Measurements from ENCODE around the gene AMHR2.
"Not testable (repeated sequence)": the region's sequence is repeated elsewhere in the genome, so short reads cannot be mapped to it uniquely, and the experiment has no call there.

Gene AMHR2

DNA sequence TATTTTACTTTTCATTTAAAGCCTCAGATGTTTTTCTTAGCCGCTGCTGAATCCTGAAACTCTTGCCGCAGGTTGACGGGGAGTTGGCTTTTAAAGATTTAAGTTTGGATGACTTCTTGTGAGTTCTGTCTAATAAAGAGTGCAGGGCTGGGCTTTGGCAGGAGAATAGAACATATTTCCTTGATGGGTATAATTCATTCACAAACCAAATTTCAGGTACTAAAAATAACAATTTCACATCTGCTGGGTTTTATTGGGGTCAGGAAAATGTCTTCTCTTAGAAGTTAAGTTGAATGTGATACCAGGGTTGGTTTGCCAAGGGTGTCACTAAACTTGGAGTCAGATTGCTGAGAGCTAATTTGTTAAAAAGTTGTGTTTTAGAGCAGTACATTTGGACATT lies 34.0 kb upstream of the AMHR2 start:
- DNase-seq = no peak
- H3K36me3 ChIP-seq = peaks cover 28% of the 10 kb centered on the region
- H3K4me3 ChIP-seq (ENCODE audit: low read depth, low read length) = no peak overlapping the region
- H3K9me3 ChIP-seq = no peaks in the 10 kb centered on the region
- H3K27me3 ChIP-seq = no peaks in the 10 kb centered on the region
- H3K4me1 ChIP-seq = peaks cover 13% of the 10 kb centered on the region
- TF ChIP-seq, protein P1, sequence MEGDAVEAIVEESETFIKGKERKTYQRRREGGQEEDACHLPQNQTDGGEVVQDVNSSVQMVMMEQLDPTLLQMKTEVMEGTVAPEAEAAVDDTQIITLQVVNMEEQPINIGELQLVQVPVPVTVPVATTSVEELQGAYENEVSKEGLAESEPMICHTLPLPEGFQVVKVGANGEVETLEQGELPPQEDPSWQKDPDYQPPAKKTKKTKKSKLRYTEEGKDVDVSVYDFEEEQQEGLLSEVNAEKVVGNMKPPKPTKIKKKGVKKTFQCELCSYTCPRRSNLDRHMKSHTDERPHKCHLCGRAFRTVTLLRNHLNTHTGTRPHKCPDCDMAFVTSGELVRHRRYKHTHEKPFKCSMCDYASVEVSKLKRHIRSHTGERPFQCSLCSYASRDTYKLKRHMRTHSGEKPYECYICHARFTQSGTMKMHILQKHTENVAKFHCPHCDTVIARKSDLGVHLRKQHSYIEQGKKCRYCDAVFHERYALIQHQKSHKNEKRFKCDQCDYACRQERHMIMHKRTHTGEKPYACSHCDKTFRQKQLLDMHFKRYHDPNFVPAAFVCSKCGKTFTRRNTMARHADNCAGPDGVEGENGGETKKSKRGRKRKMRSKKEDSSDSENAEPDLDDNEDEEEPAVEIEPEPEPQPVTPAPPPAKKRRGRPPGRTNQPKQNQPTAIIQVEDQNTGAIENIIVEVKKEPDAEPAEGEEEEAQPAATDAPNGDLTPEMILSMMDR (IDR thresholded peaks at IDR 0.05; ENCODE audit: low read depth, low read length) = no peak

DNA sequence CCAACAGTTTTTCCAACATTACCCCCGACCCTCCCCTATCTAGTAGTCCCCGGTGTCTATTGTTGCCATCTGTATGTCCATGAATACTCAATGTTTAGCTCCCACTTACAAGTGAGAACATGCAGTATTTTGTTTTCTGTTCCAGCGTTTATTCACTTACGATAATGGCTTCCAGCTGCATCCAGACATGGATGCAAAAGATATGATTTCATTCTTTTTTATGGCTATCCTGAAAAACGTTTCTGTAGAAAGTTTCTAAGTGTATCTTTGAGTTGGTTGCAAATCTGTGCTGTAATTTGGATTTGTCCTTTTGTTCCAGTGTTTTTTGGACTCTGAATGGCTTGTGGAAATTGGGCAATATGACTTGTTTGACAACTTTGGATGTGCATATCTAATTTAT lies 31.9 kb upstream of the AMHR2 start:
- no peaks in the 10 kb centered on the region for H3K9me3 ChIP-seq

DNA sequence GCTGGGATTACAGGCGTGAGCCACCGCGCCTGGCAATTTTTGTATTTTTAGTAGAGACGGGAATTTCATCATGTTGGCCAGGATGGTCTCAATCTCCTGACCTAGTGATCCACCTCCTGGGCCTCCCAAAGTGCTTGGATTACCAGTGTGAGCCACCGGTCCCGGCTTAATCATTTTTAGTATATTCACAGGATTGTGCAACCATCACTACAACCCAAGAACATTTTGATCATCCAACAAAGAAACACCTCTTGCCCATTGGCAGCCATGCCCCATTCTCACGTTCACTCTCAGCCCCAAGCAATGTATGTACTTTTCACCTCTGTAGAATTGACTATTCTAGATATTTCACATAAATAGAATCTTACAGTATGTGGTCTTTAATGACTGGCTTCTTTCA lies 23.8 kb upstream of the AMHR2 start:
- H3K36me3 ChIP-seq = peaks cover 19% of the 10 kb centered on the region
- H3K27me3 ChIP-seq = no peaks in the 10 kb centered on the region
- no peaks in the 10 kb centered on the region; the same call in 1 of the 2 replicates for H3K4me1 ChIP-seq
- H3K4me3 ChIP-seq (ENCODE audit: low read depth, low read length) = no peak overlapping the region
- DNase-seq = no peak
- H3K9me3 ChIP-seq = no peaks in the 10 kb centered on the region
- TF ChIP-seq, protein P1 (IDR thresholded peaks at IDR 0.05; ENCODE audit: low read depth, low read length) = no peak

More for the DNA sequence above, 31.9 kb upstream of the AMHR2 start:
- DNase-seq = no peak
- H3K36me3 ChIP-seq = peaks cover 21% of the 10 kb centered on the region
- H3K4me1 ChIP-seq = peaks cover 13% of the 10 kb centered on the region
- H3K4me3 ChIP-seq (ENCODE audit: low read depth, low read length) = no peak overlapping the region
- TF ChIP-seq, protein P1 (IDR thresholded peaks at IDR 0.05; ENCODE audit: low read depth, low read length) = no peak
- no peaks in the 10 kb centered on the region for H3K27me3 ChIP-seq

DNA sequence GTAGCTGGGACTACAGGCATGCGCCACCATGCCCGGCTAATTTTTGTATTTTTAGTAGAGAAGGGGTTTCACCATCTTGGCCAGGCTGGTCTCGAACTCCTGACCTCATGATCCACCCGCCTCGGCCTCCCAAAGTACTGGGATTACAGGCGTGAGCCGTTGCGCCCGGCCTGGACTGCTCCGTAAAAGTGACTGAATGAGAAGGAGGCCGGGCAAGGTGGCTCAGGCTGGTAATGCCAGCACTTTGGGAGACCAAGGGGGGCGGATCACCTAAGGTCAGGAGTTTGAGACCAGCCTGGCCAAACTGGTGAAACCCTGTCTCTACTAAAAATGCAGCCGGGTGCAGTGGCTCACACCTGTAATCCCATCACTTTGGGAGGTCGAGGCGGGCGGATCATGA lies 21.3 kb upstream of the AMHR2 start:
- DNase-seq; H3K27me3 ChIP-seq; H3K4me3 ChIP-seq (ENCODE audit: low read depth, low read length); H3K9me3 ChIP-seq; H3K4me1 ChIP-seq: not testable (repeated sequence)
- peaks cover 26% of the 10 kb centered on the region for H3K36me3 ChIP-seq

DNA sequence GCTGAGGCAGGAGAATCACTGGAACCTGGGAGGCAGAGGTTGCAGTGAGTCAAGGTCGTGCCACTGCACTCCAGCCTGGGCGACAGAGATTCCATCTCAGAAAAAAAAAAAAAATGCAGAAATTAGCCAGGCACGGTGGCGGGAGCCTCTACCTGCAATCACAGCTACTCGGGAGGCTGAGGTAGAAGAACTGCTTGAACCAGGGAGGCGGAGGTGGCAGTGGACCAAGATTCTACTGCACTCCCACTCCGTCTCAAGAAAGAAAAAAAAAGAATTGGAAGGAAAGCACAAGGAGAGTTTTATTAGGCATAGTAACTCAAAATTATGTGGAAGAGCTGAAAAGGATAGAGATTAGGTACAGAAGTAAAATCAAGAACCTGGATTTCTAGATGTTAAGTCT lies 20.8 kb upstream of the AMHR2 start:
- DNase-seq = no peak
- H3K36me3 ChIP-seq = peaks cover 29% of the 10 kb centered on the region
- no peaks in the 10 kb centered on the region for H3K9me3 ChIP-seq
- H3K27me3 ChIP-seq = no peaks in the 10 kb centered on the region
- H3K4me3 ChIP-seq (ENCODE audit: low read depth, low read length) = no peak overlapping the region
- TF ChIP-seq, protein P1 (IDR thresholded peaks at IDR 0.05; ENCODE audit: low read depth, low read length) = no peak
- H3K4me1 ChIP-seq = no peaks in the 10 kb centered on the region; the same call in 1 of the 2 replicates

DNA sequence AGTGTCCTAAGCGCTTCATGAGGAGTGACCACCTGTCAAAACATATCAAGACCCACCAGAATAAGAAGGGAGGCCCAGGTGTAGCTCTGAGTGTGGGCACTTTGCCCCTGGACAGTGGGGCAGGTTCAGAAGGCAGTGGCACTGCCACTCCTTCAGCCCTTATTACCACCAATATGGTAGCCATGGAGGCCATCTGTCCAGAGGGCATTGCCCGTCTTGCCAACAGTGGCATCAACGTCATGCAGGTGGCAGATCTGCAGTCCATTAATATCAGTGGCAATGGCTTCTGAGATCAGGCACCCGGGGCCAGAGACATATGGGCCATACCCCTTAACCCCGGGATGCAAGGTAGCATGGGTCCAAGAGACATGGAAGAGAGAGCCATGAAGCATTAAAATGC lies 12.7 kb upstream of the AMHR2 start:
- H3K4me1 ChIP-seq = peaks cover 33% of the 10 kb centered on the region
- H3K36me3 ChIP-seq = peaks cover 57% of the 10 kb centered on the region
- DNase-seq = no peak
- H3K9me3 ChIP-seq = no peaks in the 10 kb centered on the region
- H3K27me3 ChIP-seq = no peaks in the 10 kb centered on the region
- TF ChIP-seq, protein P1 (IDR thresholded peaks at IDR 0.05; ENCODE audit: low read depth, low read length) = no peak
- no peak overlapping the region for H3K4me3 ChIP-seq (ENCODE audit: low read depth, low read length)
